ENCODE data around the gene PHETA1.

DNA sequence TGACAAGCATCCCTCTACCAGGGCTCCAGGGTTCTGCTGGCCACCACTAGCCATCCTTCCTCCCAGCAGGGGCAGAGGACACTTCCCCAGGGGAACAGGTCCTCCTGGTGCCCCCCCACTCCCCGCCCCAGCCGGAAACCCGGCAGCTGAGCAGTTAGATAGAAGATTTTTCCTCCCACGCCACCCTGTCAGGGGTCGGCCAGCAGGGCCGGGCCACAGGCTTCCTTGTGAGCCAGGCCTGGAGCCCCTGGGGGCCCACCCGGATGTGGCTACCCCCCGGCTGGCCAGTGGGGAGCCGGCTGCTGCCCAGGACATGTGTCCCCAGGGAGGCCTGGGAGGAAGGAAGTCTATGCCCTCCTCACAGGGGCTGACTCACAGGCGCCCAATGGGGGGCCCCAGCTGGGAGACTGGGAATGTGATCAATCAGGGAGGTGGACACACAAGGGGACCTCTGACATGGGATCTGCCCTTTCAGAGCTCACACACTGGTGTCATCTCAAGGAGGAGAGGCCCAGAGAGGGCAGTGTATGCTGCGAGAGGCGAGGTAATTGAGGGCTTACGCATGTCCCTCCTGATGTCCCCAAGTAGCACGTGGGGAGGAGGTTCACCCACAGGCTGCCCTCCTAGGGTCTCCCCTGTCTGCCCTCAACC, 41.0 kb upstream of the PHETA1 start:
- TF ChIP-seq, protein P1, sequence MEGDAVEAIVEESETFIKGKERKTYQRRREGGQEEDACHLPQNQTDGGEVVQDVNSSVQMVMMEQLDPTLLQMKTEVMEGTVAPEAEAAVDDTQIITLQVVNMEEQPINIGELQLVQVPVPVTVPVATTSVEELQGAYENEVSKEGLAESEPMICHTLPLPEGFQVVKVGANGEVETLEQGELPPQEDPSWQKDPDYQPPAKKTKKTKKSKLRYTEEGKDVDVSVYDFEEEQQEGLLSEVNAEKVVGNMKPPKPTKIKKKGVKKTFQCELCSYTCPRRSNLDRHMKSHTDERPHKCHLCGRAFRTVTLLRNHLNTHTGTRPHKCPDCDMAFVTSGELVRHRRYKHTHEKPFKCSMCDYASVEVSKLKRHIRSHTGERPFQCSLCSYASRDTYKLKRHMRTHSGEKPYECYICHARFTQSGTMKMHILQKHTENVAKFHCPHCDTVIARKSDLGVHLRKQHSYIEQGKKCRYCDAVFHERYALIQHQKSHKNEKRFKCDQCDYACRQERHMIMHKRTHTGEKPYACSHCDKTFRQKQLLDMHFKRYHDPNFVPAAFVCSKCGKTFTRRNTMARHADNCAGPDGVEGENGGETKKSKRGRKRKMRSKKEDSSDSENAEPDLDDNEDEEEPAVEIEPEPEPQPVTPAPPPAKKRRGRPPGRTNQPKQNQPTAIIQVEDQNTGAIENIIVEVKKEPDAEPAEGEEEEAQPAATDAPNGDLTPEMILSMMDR (IDR thresholded peaks at IDR 0.05), result no peak
- no peak for TF ChIP-seq EZH2 (IDR thresholded peaks at IDR 0.05; ENCODE audit: borderline replicate concordance, insufficient read depth, low read depth, low read length, poor library complexity, severe bottlenecking)
